Neural crest cell (in vitro differentiated cells): ENCODE data around the gene PPM1L. TPM values are rescaled to one million over a fixed set of nuclear protein-coding genes. Genes with fewer than 3 reads are reported as not detected.

Experiments used
- DNase-seq: peaks from one replicate; pipeline ENCODE4 v3.0.0; 2021; ENCODE audit warnings: low read depth, mixed read lengths, low spot score
- H3K27ac Mint-ChIP-seq: one replicate; pipeline ENCODE4 v1.8.0; 2021; ENCODE audit warnings: mild to moderate bottlenecking, mixed read lengths; ENCODE audit not compliant: unreplicated experiment
- H3K27me3 Mint-ChIP-seq: 2 replicates; pipeline ENCODE4 v1.8.0; 2021; ENCODE audit warnings: low read depth, mild to moderate bottlenecking, mixed read lengths
- H3K36me3 Mint-ChIP-seq: 2 replicates; pipeline ENCODE4 v1.8.0; 2021; ENCODE audit warnings: low read depth, mild to moderate bottlenecking, mixed read lengths
- H3K4me1 Mint-ChIP-seq: 2 replicates; pipeline ENCODE4 v1.8.0; 2021; ENCODE audit warnings: mixed read lengths
- H3K4me3 Mint-ChIP-seq: one replicate; pipeline ENCODE4 v1.8.0; 2021; ENCODE audit warnings: mild to moderate bottlenecking, mixed read lengths
- H3K9me3 Mint-ChIP-seq: 2 replicates; pipeline ENCODE4 v1.8.0; 2021; ENCODE audit warnings: mixed read lengths
- CTCF ChIP-seq: fragments of 200-600 bp; sonication (generic); conservative IDR thresholded peaks from 2 replicates; pipeline ENCODE4 v1.5.0; 2021; ENCODE audit warnings: antibody characterized with exemption, mild to moderate bottlenecking
- total RNA-seq: library from RNA; stranded (reverse); gene quantifications from 2 replicates; pipeline ENCODE4 v1.2.1, GENCODE V29; 2021

Gene PPM1L
- total RNA-seq, 1 donor from 2014 or later = 34.3 TPM

GRCh38 chr3:161084277-161084676 is 328.2 kb downstream of the PPM1L start:
- no peaks in the 10 kb centered on the region for H3K9me3 Mint-ChIP-seq
- H3K4me3 Mint-ChIP-seq = no peak overlapping the region
- no peak for TF ChIP-seq CTCF
- H3K36me3 Mint-ChIP-seq = peaks cover 11% of the 10 kb centered on the region
- no peaks in the 10 kb centered on the region for H3K4me1 Mint-ChIP-seq
- DNase-seq = no peak
- H3K27me3 Mint-ChIP-seq = no peaks in the 10 kb centered on the region
- no peak overlapping the region for H3K27ac Mint-ChIP-seq

GRCh38 chr3:161093895-161094294 is 337.9 kb downstream of the PPM1L start:
- no peak for DNase-seq
- Mint-ChIP-seq H3K4me3 (no peak overlapping the region), H3K36me3 (peaks cover 2% of the 10 kb centered on the region), H3K9me3 (no peaks in the 10 kb centered on the region), H3K27ac (no peak overlapping the region), H3K4me1 (no peaks in the 10 kb centered on the region), H3K27me3 (no peaks in the 10 kb centered on the region)
- TF ChIP-seq CTCF = no peak

GRCh38 chr3:161096771-161097367 is 340.8 kb downstream of the PPM1L start:
- Mint-ChIP-seq H3K27ac (no peak overlapping the region), H3K4me1 (no peaks in the 10 kb centered on the region), H3K4me3 (no peak overlapping the region), H3K9me3 (no peaks in the 10 kb centered on the region), H3K27me3 (no peaks in the 10 kb centered on the region), H3K36me3 (peaks cover 9% of the 10 kb centered on the region)
- TF ChIP-seq CTCF = peak; percentile 43
- no peak for DNase-seq

GRCh38 chr3:161100994-161101393 is 345.0 kb downstream of the PPM1L start:
- no peak for TF ChIP-seq CTCF
- Mint-ChIP-seq H3K27me3 (peaks cover 3% of the 10 kb centered on the region), H3K9me3 (no peaks in the 10 kb centered on the region), H3K4me3 (peak overlapping the region; percentile 44), H3K4me1 (peaks cover 15% of the 10 kb centered on the region), H3K27ac (no peak overlapping the region), H3K36me3 (peaks cover 17% of the 10 kb centered on the region)
- DNase-seq = no peak

GRCh38 chr3:161101609-161102008 is 345.6 kb downstream of the PPM1L start:
- Mint-ChIP-seq H3K4me1 (peaks cover 15% of the 10 kb centered on the region), H3K4me3 (no peak overlapping the region), H3K27me3 (peaks cover 3% of the 10 kb centered on the region), H3K9me3 (no peaks in the 10 kb centered on the region), H3K36me3 (peaks cover 17% of the 10 kb centered on the region), H3K27ac (no peak overlapping the region)
- DNase-seq = no peak
- TF ChIP-seq CTCF = no peak
